Endodermal cell (in vitro differentiated cells): ENCODE data around the gene TEX29. TPM values are rescaled to one million over a fixed set of nuclear protein-coding genes. Genes with fewer than 3 reads are reported as not detected.

Source experiments
- DNase-seq: peaks from one replicate; pipeline ENCODE4 v3.0.0-alpha.2; 2017
- H3K27ac ChIP-seq: 2 replicates; pipeline ENCODE4 v1.5.1; 2013; ENCODE audit warnings: mild to moderate bottlenecking, low read depth, low read length, moderate library complexity
- H3K27me3 ChIP-seq: 2 replicates; pipeline ENCODE4 v1.6.1; 2013; ENCODE audit warnings: mild to moderate bottlenecking, low read length, moderate library complexity; ENCODE audit not compliant: insufficient read depth, control insufficient read depth, poor library complexity, severe bottlenecking
- H3K36me3 ChIP-seq: 2 replicates; pipeline ENCODE4 v1.7.0; 2013; ENCODE audit warnings: mild to moderate bottlenecking, low read length, moderate library complexity; ENCODE audit not compliant: control insufficient read depth, insufficient read depth
- H3K4me1 ChIP-seq: one replicate; pipeline ENCODE4 v1.7.0; 2013; ENCODE audit warnings: low read length; ENCODE audit not compliant: control insufficient read depth, insufficient read depth
- H3K4me3 ChIP-seq: 2 replicates; pipeline ENCODE4 v1.5.1; 2013; ENCODE audit warnings: mild to moderate bottlenecking, low read length, moderate library complexity
- H3K9ac ChIP-seq: 2 replicates; pipeline ENCODE4 v1.6.1; 2013; ENCODE audit warnings: mild to moderate bottlenecking, low read length, moderate library complexity; ENCODE audit not compliant: poor library complexity, severe bottlenecking; ENCODE audit errors: extremely low read depth
- H3K9me3 ChIP-seq: 2 replicates; pipeline ENCODE4 v1.6.1; 2013; ENCODE audit warnings: mild to moderate bottlenecking, low read length, moderate library complexity; ENCODE audit not compliant: control insufficient read depth
- H3K27ac Mint-ChIP-seq: 2 replicates; pipeline ENCODE4 v1.8.0; 2020; ENCODE audit warnings: mixed read lengths
- H3K27me3 Mint-ChIP-seq: 2 replicates; pipeline ENCODE4 v1.8.0; 2021; ENCODE audit warnings: mild to moderate bottlenecking, mixed read lengths; ENCODE audit not compliant: insufficient read depth
- H3K36me3 Mint-ChIP-seq: 2 replicates; pipeline ENCODE4 v1.8.0; 2020; ENCODE audit warnings: low read depth, mixed read lengths
- H3K4me1 Mint-ChIP-seq: 2 replicates; pipeline ENCODE4 v1.8.0; 2020; ENCODE audit warnings: mixed read lengths
- H3K4me3 Mint-ChIP-seq: 2 replicates; pipeline ENCODE4 v1.8.0; 2020; ENCODE audit warnings: mild to moderate bottlenecking, moderate library complexity, mixed read lengths
- H3K9me3 Mint-ChIP-seq: 2 replicates; pipeline ENCODE4 v1.8.0; 2020; ENCODE audit warnings: mild to moderate bottlenecking, mixed read lengths
- CTCF ChIP-seq: fragments of 200-600 bp; sonication (generic); conservative IDR thresholded peaks from 2 replicates; pipeline ENCODE4 v1.5.0; 2021; ENCODE audit warnings: antibody characterized with exemption, mild to moderate bottlenecking
- WGBS, 2 experiments: methylation state at CpG; one replicate each; pipeline versions ENCODE4 v1.1.5 to v1.1.7; 2013; ENCODE audit warnings: missing lambda C conversion rate in 2 of 2, mixed read lengths in 1 of 2; ENCODE audit not compliant: insufficient coverage in 1 of 2, insufficient read length in 1 of 2; 5-methylcytosine and 5-hydroxymethylcytosine counted together
- total RNA-seq, 2 donors: library from RNA; stranded (reverse); fragmentation: NEBNext Ultra II Directional in 1 of 2; extraction: Animal tissue kit (Norgen Biotek cat#: 25700) in 1 of 2; gene quantifications; 2 replicates in 1 of 2; 3 replicates in 1 of 2; pipeline ENCODE4 v1.2.1, GENCODE V29; 2021

Gene TEX29
- total RNA-seq, 2 donors from 2014 or later, result 0.69 TPM; not detected in 1

- H3K27me3 ChIP-seq, result no peaks in the 10 kb centered on the region
Observed at GRCh38 chr13:111325941-111326620, 5.6 kb downstream of the TEX29 start.

GRCh38 chr13:111326621-111326965 lies 6.2 kb downstream of the TEX29 start:
- TF ChIP-seq CTCF, result no peak
- H3K4me3 ChIP-seq, result no peak overlapping the region
- H3K4me1 Mint-ChIP-seq, result no peaks in the 10 kb centered on the region
- no peaks in the 10 kb centered on the region for H3K27me3 Mint-ChIP-seq
- H3K36me3 Mint-ChIP-seq, result no peaks in the 10 kb centered on the region
- H3K9ac ChIP-seq, result no peak overlapping the region
- H3K9me3 ChIP-seq, result no peaks in the 10 kb centered on the region
- no peaks in the 10 kb centered on the region for H3K36me3 ChIP-seq
- DNase-seq, result no peak
- H3K27ac ChIP-seq, result no peak overlapping the region
- H3K9me3 Mint-ChIP-seq, result no peaks in the 10 kb centered on the region
- H3K27ac Mint-ChIP-seq, result no peak overlapping the region
- no peaks in the 10 kb centered on the region for H3K4me1 ChIP-seq
- WGBS, 2 experiments, result 82 to 100% methylated on average over 1 to 13 of the region's 15 CpGs
- H3K27me3 ChIP-seq, result no peaks in the 10 kb centered on the region
- H3K4me3 Mint-ChIP-seq, result no peak overlapping the region

More at GRCh38 chr13:111325941-111326620, 5.6 kb downstream of the TEX29 start:
- no peak overlapping the region for H3K4me3 ChIP-seq
- H3K4me1 Mint-ChIP-seq, result no peaks in the 10 kb centered on the region
- no peak overlapping the region for H3K4me3 Mint-ChIP-seq
- no peak overlapping the region for H3K27ac ChIP-seq
- H3K9me3 ChIP-seq, result no peaks in the 10 kb centered on the region
- no peaks in the 10 kb centered on the region for H3K36me3 ChIP-seq
- H3K9ac ChIP-seq, result no peak overlapping the region
- H3K36me3 Mint-ChIP-seq, result no peaks in the 10 kb centered on the region
- H3K27ac Mint-ChIP-seq, result no peak overlapping the region
- DNase-seq, result no peak
- no peaks in the 10 kb centered on the region for H3K27me3 Mint-ChIP-seq
- H3K4me1 ChIP-seq, result no peaks in the 10 kb centered on the region
- H3K9me3 Mint-ChIP-seq, result no peaks in the 10 kb centered on the region
- no peak for TF ChIP-seq CTCF
- WGBS, 2 experiments, result 89 to 93% methylated on average over 14 to 33 of the region's 37 CpGs

GRCh38 chr13:111326981-111327642 lies 6.7 kb downstream of the TEX29 start:
- DNase-seq, result no peak
- H3K9ac ChIP-seq, result no peak overlapping the region
- TF ChIP-seq CTCF, result no peak
- H3K4me1 ChIP-seq, result no peaks in the 10 kb centered on the region
- Mint-ChIP-seq H3K27ac (no peak overlapping the region), H3K4me3 (no peak overlapping the region), H3K36me3 (no peaks in the 10 kb centered on the region), H3K27me3 (no peaks in the 10 kb centered on the region), H3K4me1 (no peaks in the 10 kb centered on the region), H3K9me3 (no peaks in the 10 kb centered on the region)
- no peaks in the 10 kb centered on the region for H3K9me3 ChIP-seq
- H3K4me3 ChIP-seq, result no peak overlapping the region
- no peaks in the 10 kb centered on the region for H3K27me3 ChIP-seq
- WGBS, 2 experiments, result 91 to 94% methylated on average over 4 to 16 of the region's 16 CpGs
- H3K27ac ChIP-seq, result no peak overlapping the region
- H3K36me3 ChIP-seq, result no peaks in the 10 kb centered on the region
